HCT116 (cell line): ENCODE data around the gene NPC2. TPM values are rescaled to one million over a fixed set of nuclear protein-coding genes. Genes with fewer than 3 reads are reported as not detected.

Experiments
- ATAC-seq: fragments of 200-7000 bp; cut with Tn5 transposase; 2 replicates; pipeline ENCODE4 v1.9.1; 2020; ENCODE audit warnings: mild to moderate bottlenecking, moderate library complexity
- BruUV-seq: library from RNA; stranded (reverse); fragments of 400-500 nt; replicated peaks from 2 replicates; lab custom pipeline; 2021; lab: Mats Ljungman, UMichigan
- CTCF ChIA-PET: fragments of 300-600 bp; sonication (Branson Sonifier 250); formaldehyde crosslinking; loops from one replicate; lab custom pipeline; 2021; ENCODE audit warnings: antibody characterized with exemption; lab: Charles Lee
- POLR2A ChIA-PET: fragments of 300-600, 350-600 bp; sonication (Branson Sonifier 250); formaldehyde crosslinking; loops from one replicate; lab custom pipeline; 2021; ENCODE audit warnings: antibody characterized with exemption; lab: Charles Lee
- RAD21 ChIA-PET, 2 experiments: fragments of 300-600 bp; sonication (Branson Sonifier 250); formaldehyde crosslinking; loops; one replicate each; lab custom pipeline; 2023; ENCODE audit warnings: low total read pairs in 2 of 2; ENCODE audit not compliant: uncharacterized antibody in 2 of 2, unreplicated experiment in 2 of 2, low non-redundant PET in 1 of 2; lab: Charles Lee
- DNase-seq: peaks from one replicate; pipeline ENCODE4 v3.0.0-alpha.2; 2010; ENCODE audit warnings: low read depth, low spot score
- H2AFZ ChIP-seq: fragments of 200-600 bp; shearing (Covaris generic), sonication (generic); 2 replicates; pipeline ENCODE4 v1.6.1; 2017; ENCODE audit warnings: low read depth, mixed run types, mixed read lengths, antibody characterized with exemption, low read length; ENCODE audit not compliant: poor library complexity, severe bottlenecking
- H3K27ac ChIP-seq: 2 replicates; pipeline ENCODE4 v1.5.1; 2012; ENCODE audit warnings: low read depth, low read length
- H3K27me3 ChIP-seq: fragments of 200-600 bp; sonication (generic); 2 replicates; pipeline ENCODE4 v1.6.1; 2016; ENCODE audit warnings: mixed run types, low read length, mixed read lengths; ENCODE audit not compliant: insufficient read depth
- H3K36me3 ChIP-seq, 2 experiments: fragments of 200-500 bp in 1 of 2; fragments of 200-600 bp in 1 of 2; sonication (Bioruptor generic) in 1 of 2; sonication (generic) in 1 of 2; 2 replicates each; pipeline versions ENCODE4 v1.5.1 to v1.6.1; 2014 to 2016; ENCODE audit warnings: low read length in 2 of 2, inconsistent platforms in 1 of 2, mixed read lengths in 1 of 2, mixed run types in 1 of 2; ENCODE audit not compliant: insufficient read depth in 2 of 2, control insufficient read depth in 1 of 2
- H3K4me1 ChIP-seq, 2 experiments: fragments of 200-600 bp in 1 of 2; sonication (generic) in 1 of 2; 2 replicates each; pipeline versions ENCODE4 v1.5.1 to v1.6.1; 2012 to 2017; ENCODE audit warnings: low read length in 2 of 2, inconsistent platforms in 1 of 2, mild to moderate bottlenecking in 1 of 2, mixed read lengths in 1 of 2, mixed run types in 1 of 2, moderate library complexity in 1 of 2; ENCODE audit not compliant: insufficient read depth in 2 of 2, control insufficient read depth in 1 of 2
- H3K4me2 ChIP-seq: fragments of 200-600 bp; sonication (generic); 2 replicates; pipeline ENCODE4 v1.6.1; 2017; ENCODE audit warnings: mixed run types, low read length, mixed read lengths
- H3K4me3 ChIP-seq, 2 experiments: fragments of 200-600 bp in 1 of 2; sonication (generic) in 1 of 2; replicated peaks in 1 of 2; 2 replicates each; pipeline ENCODE4 v1.5.1; 2011 to 2016; ENCODE audit warnings: low read length in 2 of 2, control low read depth in 1 of 2, low read depth in 1 of 2, mild to moderate bottlenecking in 1 of 2, mixed read lengths in 1 of 2, mixed run types in 1 of 2
- H3K79me2 ChIP-seq: fragments of 200-600 bp; sonication (generic); 2 replicates; pipeline ENCODE4 v1.6.1; 2017; ENCODE audit warnings: mild to moderate bottlenecking, mixed run types, low read length, moderate library complexity, mixed read lengths; ENCODE audit not compliant: insufficient read depth
- H3K9ac ChIP-seq: fragments of 200-600 bp; sonication (generic); 2 replicates; pipeline ENCODE4 v1.6.1; 2016; ENCODE audit warnings: low read length, mixed read lengths
- H3K9me2 ChIP-seq: fragments of 200-600 bp; sonication (generic), shearing (Covaris generic); 2 replicates; pipeline ENCODE4 v1.6.1; 2017; ENCODE audit warnings: mixed run types, mild to moderate bottlenecking, moderate library complexity; ENCODE audit not compliant: insufficient read depth
- H3K9me3 ChIP-seq, 2 experiments: fragments of 200-500 bp in 1 of 2; fragments of 200-600 bp in 1 of 2; sonication (Bioruptor generic) in 1 of 2; sonication (generic) in 1 of 2; 2 replicates each; pipeline ENCODE4 v1.6.1; 2014 to 2017; ENCODE audit warnings: low read length in 2 of 2, mixed read lengths in 2 of 2, inconsistent platforms in 1 of 2, low read depth in 1 of 2, mild to moderate bottlenecking in 1 of 2, mixed run types in 1 of 2, moderate library complexity in 1 of 2; ENCODE audit not compliant: control insufficient read depth in 1 of 2, insufficient read depth in 1 of 2
- H4K20me1 ChIP-seq: fragments of 200-600 bp; sonication (generic), shearing (Covaris generic); 2 replicates; pipeline ENCODE4 v1.6.1; 2017; ENCODE audit warnings: mixed run types, mild to moderate bottlenecking, moderate library complexity; ENCODE audit not compliant: insufficient read depth
- ATF3 ChIP-seq: IDR thresholded peaks from 2 replicates; pipeline ENCODE4 v1.6.1; 2012
- CBX3 ChIP-seq: IDR thresholded peaks from 2 replicates; pipeline ENCODE4 v1.6.1; 2012; ENCODE audit warnings: low read depth
- CEBPB ChIP-seq: IDR thresholded peaks from 2 replicates; pipeline ENCODE4 v1.6.1; 2012; ENCODE audit warnings: low read depth
- ELF1 ChIP-seq: IDR thresholded peaks from 2 replicates; pipeline ENCODE4 v1.6.1; 2012; ENCODE audit warnings: low read depth, borderline replicate concordance
- EZH2 ChIP-seq: fragments of 200-600 bp; sonication (generic); IDR thresholded peaks from 2 replicates; pipeline ENCODE4 v1.6.1; 2017; ENCODE audit warnings: antibody characterized with exemption, mixed run types
- EZH2phosphoT487 ChIP-seq: fragments of 200-600 bp; IDR thresholded peaks from 2 replicates; pipeline ENCODE4 v1.6.1; 2018; ENCODE audit warnings: antibody characterized with exemption, borderline replicate concordance
- FOSL1 ChIP-seq: IDR thresholded peaks from 2 replicates; pipeline ENCODE4 v1.6.1; 2012; ENCODE audit warnings: low read depth
- JUND ChIP-seq: IDR thresholded peaks from 2 replicates; pipeline ENCODE4 v1.6.1; 2012
- MAX ChIP-seq: IDR thresholded peaks from 2 replicates; pipeline ENCODE4 v1.6.1; 2012
- RAD21 ChIP-seq: IDR thresholded peaks from 2 replicates; pipeline ENCODE4 v1.6.1; 2012; ENCODE audit warnings: low read depth, mild to moderate bottlenecking
- SP1 ChIP-seq: IDR thresholded peaks from 2 replicates; pipeline ENCODE4 v1.6.1; 2012; ENCODE audit warnings: low read depth
- YY1 ChIP-seq: IDR thresholded peaks from 2 replicates; pipeline ENCODE4 v1.6.1; 2011; ENCODE audit warnings: low read length, low read depth, moderate library complexity, mild to moderate bottlenecking; ENCODE audit not compliant: insufficient replicate concordance; ENCODE audit errors: extremely low read depth
- ZFX ChIP-seq: fragments of 450-650 bp; IDR thresholded peaks from 2 replicates; pipeline ENCODE4 v1.6.1; 2017
- ZNF274 ChIP-seq: fragments of 200-500 bp; sonication (Bioruptor generic); IDR thresholded peaks from 2 replicates; pipeline ENCODE4 v1.6.1; 2014; ENCODE audit warnings: mild to moderate bottlenecking, low read depth, low read length, inconsistent platforms
- intact Hi-C: fragments of 100-400 bp; cut with micrococcal nuclease; formaldehyde crosslinking; loops from 2 replicates; pipeline ENCODE4 v1.10.0; 2022
- total RNA-seq: library from RNA; stranded (reverse); gene quantifications from one replicate; pipeline ENCODE4 v1.2.1, GENCODE V29; 2021; ENCODE audit not compliant: unreplicated experiment
- TF ChIP-seq, protein P1 (sequence below): IDR thresholded peaks from 2 replicates; pipeline ENCODE4 v1.6.1; 2012; ENCODE audit warnings: low read depth

Gene NPC2
- total RNA-seq, 1 experiment from 2014 or later = 105 TPM

- Histone ChIP-seq H3K79me2 (no peaks in the 10 kb centered on the region), H3K27me3 (no peaks in the 10 kb centered on the region), H3K4me3 (no peak overlapping the region)
- BruUV-seq = no TSS peak
- POLR2A ChIA-PET = no interaction called here
- TF ChIP-seq RAD21 (no peak), ZFX (no peak), ATF3 (no peak), EZH2phosphoT487 (no peak), MAX (no peak), ZNF274 (no peak), EZH2 (no peak), JUND (no peak), CEBPB (no peak), YY1 (no peak), CBX3 (no peak), ELF1 (no peak), FOSL1 (no peak), SP1 (no peak)
- TF ChIP-seq, protein P1, sequence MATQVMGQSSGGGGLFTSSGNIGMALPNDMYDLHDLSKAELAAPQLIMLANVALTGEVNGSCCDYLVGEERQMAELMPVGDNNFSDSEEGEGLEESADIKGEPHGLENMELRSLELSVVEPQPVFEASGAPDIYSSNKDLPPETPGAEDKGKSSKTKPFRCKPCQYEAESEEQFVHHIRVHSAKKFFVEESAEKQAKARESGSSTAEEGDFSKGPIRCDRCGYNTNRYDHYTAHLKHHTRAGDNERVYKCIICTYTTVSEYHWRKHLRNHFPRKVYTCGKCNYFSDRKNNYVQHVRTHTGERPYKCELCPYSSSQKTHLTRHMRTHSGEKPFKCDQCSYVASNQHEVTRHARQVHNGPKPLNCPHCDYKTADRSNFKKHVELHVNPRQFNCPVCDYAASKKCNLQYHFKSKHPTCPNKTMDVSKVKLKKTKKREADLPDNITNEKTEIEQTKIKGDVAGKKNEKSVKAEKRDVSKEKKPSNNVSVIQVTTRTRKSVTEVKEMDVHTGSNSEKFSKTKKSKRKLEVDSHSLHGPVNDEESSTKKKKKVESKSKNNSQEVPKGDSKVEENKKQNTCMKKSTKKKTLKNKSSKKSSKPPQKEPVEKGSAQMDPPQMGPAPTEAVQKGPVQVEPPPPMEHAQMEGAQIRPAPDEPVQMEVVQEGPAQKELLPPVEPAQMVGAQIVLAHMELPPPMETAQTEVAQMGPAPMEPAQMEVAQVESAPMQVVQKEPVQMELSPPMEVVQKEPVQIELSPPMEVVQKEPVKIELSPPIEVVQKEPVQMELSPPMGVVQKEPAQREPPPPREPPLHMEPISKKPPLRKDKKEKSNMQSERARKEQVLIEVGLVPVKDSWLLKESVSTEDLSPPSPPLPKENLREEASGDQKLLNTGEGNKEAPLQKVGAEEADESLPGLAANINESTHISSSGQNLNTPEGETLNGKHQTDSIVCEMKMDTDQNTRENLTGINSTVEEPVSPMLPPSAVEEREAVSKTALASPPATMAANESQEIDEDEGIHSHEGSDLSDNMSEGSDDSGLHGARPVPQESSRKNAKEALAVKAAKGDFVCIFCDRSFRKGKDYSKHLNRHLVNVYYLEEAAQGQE = no peak
- TF ChIP-seq, all 23 proteins: peak for 0
- Histone ChIP-seq H3K9me3 (no peaks in the 10 kb centered on the region), H3K9me2 (no peaks in the 10 kb centered on the region), H3K36me3 (no peaks in the 10 kb centered on the region), H3K4me2 (no peak overlapping the region), H3K27ac (no peak overlapping the region), H3K4me1 (peaks cover 0 to 10% of the 10 kb centered on the region in 2 experiments; a peak in 1 of 4 replicates), H4K20me1 (no peaks in the 10 kb centered on the region), H2AFZ (no peak overlapping the region), H3K9ac (no peak overlapping the region)
- ChIA-PET RAD21 (no interaction called here), CTCF (no interaction called here)
- ATAC-seq (no peak), DNase-seq (no peak)
- intact Hi-C loops = no loop called here
Observed at GRCh38 chr14:74524076-74524811, 31.1 kb upstream of the NPC2 start.
